Right atrium auricular region (tissue), 2 donors: ENCODE results near the gene PIK3R6. TPM values are rescaled to one million over a fixed set of nuclear protein-coding genes. Genes with fewer than 3 reads are reported as not detected.

Experiments
- DNase-seq: peaks from one replicate; pipeline ENCODE4 v3.0.0-alpha.2; 2019; ENCODE audit warnings: low spot score
- H3K27ac ChIP-seq, 2 donors: fragments of 200-600 bp; sonication (generic); 1 replicate in 1 of 2; 2 replicates in 1 of 2; pipeline ENCODE4 v1.5.1; 2016 to 2019
- H3K27me3 ChIP-seq, 2 donors: fragments of 200-600 bp; sonication (generic); one replicate each; pipeline versions ENCODE4 v1.5.1 to v1.6.0; 2017 to 2019
- H3K36me3 ChIP-seq: fragments of 200-600 bp; sonication (generic); one replicate; pipeline ENCODE4 v1.5.1; 2016
- H3K4me1 ChIP-seq, 2 donors: fragments of 200-600 bp; sonication (generic); one replicate each; pipeline versions ENCODE4 v1.5.1 to v1.6.0; 2017 to 2019
- H3K4me3 ChIP-seq, 2 donors: fragments of 200-600 bp; sonication (generic); 1 replicate in 1 of 2; 2 replicates in 1 of 2; pipeline ENCODE4 v1.5.1; 2017 to 2019; ENCODE audit warnings: mild to moderate bottlenecking in 1 of 2, moderate library complexity in 1 of 2
- H3K9me3 ChIP-seq, 2 donors: fragments of 200-600 bp; sonication (generic); one replicate each; pipeline ENCODE4 v1.5.1; 2019
- CTCF ChIP-seq, 2 donors: fragments of 200-600 bp; sonication (generic); IDR thresholded peaks; one replicate each; pipeline ENCODE4 v1.5.1; 2019; ENCODE audit warnings: antibody characterized with exemption in 2 of 2
- total RNA-seq, 2 donors: library from RNA; depleted of rRNA; stranded (reverse); fragments of >200 nt; gene quantifications; one replicate each; pipeline ENCODE4 v1.1.0, GENCODE V29; 2016

PIK3R6 gene
- total RNA-seq, 2 donors from 2014 or later: 0.51 TPM; not detected in 1

DNA sequence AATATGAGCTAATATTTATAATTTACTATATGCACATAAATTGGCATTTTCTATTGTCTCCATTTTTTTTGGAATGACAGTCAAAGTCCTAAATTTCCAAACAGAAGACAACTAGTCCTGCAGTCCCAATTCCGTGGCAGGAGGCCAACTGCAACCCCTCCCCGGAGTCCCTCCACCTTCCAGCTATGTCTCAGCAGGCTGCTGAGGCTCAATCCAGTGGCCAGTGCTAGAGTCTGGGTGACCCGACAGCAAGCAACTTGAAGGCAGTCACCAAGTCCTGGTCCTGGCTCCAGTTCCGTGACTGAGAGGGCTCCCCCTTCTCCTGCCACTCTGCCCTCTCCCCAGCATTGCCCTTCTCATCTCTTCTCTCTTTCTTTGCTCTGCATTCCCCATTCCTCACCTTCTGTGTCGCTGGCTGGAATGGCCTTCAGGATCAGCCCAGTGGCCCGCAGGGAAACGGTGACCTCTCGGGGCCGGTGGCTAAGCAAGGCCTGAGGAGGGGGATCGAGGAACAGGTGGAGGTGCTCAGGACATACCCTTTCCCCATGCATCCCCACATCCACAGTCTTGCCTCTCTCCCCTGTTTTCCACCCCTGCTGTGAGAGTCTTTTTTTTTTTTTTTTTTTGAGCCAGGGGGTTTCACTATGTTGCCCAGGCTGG, 45.9 kb downstream of the PIK3R6 start:
- Histone ChIP-seq H3K36me3 (no peaks in the 10 kb centered on the region), H3K4me1 (no peaks in the 10 kb centered on the region), H3K4me3 (no peak overlapping the region), H3K27ac (no peak overlapping the region), H3K9me3 (peaks cover 0 to 10% of the 10 kb centered on the region in 2 donors), H3K27me3 (no peaks in the 10 kb centered on the region)
- TF ChIP-seq CTCF (IDR thresholded peaks at IDR 0.05): no peak
- peak; percentile 46 for DNase-seq

GRCh38 chr17:8820311-8821010, 47.0 kb downstream of the PIK3R6 start:
- Histone ChIP-seq H3K27me3 (no peaks in the 10 kb centered on the region), H3K36me3 (no peaks in the 10 kb centered on the region), H3K4me1 (no peaks in the 10 kb centered on the region), H3K27ac (no peak overlapping the region), H3K9me3 (peaks cover 0 to 10% of the 10 kb centered on the region in 2 donors), H3K4me3 (no peak overlapping the region)
- DNase-seq: no peak
- TF ChIP-seq CTCF (IDR thresholded peaks at IDR 0.05): no peak

DNA sequence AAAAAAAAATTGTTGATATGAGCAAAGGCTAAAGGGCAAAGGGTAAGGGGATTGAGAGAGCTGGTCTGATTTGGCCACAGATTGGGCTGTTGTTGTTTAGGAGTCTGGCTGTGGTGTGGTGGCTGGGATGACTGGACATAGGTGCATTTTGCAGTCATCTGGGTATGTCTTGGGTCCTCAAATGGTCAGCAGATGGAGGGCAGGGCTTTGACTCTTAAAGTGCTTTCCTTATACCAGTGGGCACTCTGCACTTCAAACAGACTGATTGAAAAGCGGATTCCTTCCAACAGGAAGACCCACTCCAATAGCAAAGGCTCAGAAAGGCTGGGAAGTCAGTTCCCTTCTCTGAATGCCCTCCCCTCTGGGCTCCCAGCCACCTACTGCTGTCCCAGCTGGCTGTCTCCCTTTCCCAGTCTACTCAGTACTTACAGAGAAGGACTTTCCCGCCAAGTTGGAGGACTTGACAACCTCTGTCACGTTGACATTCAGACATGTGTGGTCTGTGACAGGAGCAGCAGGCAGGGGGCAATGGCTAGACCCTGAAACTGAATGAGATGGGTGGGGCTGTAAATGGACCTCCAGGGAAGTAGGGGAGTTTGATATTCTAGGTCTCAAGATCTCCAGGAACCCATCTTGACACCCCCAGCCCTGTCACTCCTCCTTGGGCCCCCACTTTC, 48.7 kb downstream of the PIK3R6 start:
- no peak for TF ChIP-seq CTCF (IDR thresholded peaks at IDR 0.05)
- Histone ChIP-seq H3K27me3 (no peaks in the 10 kb centered on the region), H3K4me3 (no peak overlapping the region), H3K9me3 (no peaks in the 10 kb centered on the region), H3K36me3 (no peaks in the 10 kb centered on the region), H3K4me1 (no peaks in the 10 kb centered on the region), H3K27ac (no peak overlapping the region)
- no peak for DNase-seq

DNA sequence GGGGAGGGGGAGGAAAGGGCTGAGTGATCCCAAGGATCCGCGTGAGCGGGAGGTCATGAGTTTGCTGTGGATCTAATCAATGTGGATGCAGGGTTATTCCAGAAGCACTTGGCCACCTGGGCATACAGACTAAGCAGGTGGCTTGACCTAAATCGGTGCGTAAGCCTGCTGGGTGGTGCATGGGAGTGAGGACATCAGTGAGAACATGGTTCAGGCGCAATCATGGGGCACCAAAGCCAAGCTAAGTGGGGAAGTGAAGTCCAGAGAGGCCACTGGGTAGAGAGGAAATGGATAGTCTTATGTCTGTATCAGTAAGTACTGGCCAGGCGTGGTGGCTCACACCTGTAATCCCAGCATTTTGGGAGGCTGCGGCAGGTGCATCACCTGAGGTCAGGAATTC, 49.4 kb downstream of the PIK3R6 start:
- DNase-seq: no peak
- no peaks in the 10 kb centered on the region for H3K27me3 ChIP-seq
- no peaks in the 10 kb centered on the region for H3K9me3 ChIP-seq
- no peaks in the 10 kb centered on the region for H3K36me3 ChIP-seq
- no peaks in the 10 kb centered on the region for H3K4me1 ChIP-seq
- no peak for TF ChIP-seq CTCF (IDR thresholded peaks at IDR 0.05)
- no peak overlapping the region for H3K4me3 ChIP-seq
- no peak overlapping the region for H3K27ac ChIP-seq

GRCh38 chr17:8806926-8807550, 60.4 kb downstream of the PIK3R6 start:
- Histone ChIP-seq H3K27ac (no peak overlapping the region), H3K4me3 (no peak overlapping the region), H3K36me3 (no peaks in the 10 kb centered on the region), H3K4me1 (no peaks in the 10 kb centered on the region), H3K9me3 (peaks cover 0 to 21% of the 10 kb centered on the region in 2 donors), H3K27me3 (no peaks in the 10 kb centered on the region)
- no peak for DNase-seq
- no peak for TF ChIP-seq CTCF (IDR thresholded peaks at IDR 0.05)
